Measurements from ENCODE around the gene RHEBL1.

- TF ChIP-seq CTCF (IDR thresholded peaks at IDR 0.05) (no peak), POLR2A (IDR thresholded peaks at IDR 0.05) (no peak)
These were observed 31.9 kb downstream of the RHEBL1 start for GRCh38 chr12:49037947-49038237.

Data from suprapubic skin (tissue), 3 donors.